ENCODE measurements around the gene PCP4.

DNA sequence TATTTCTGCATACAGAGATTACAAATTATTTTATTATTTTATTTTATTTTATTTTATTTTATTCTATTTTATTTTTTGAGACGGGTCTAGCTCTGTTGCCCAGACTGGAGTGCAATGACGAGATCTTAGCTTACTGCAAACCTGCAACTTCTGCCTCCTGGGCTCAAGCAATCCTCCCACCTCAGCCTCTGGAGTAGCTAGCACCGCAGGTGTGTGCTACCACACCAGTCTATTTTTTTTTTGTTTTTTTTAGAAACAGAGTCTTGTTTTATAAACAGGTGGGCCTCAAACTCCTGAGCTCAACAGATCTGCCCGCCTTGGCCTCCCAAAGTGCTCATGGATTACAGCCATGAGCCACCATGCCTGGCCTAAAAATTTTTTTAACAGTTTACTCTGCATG, 88.1 kb downstream of the PCP4 start:
- TF ChIP-seq, protein P1, sequence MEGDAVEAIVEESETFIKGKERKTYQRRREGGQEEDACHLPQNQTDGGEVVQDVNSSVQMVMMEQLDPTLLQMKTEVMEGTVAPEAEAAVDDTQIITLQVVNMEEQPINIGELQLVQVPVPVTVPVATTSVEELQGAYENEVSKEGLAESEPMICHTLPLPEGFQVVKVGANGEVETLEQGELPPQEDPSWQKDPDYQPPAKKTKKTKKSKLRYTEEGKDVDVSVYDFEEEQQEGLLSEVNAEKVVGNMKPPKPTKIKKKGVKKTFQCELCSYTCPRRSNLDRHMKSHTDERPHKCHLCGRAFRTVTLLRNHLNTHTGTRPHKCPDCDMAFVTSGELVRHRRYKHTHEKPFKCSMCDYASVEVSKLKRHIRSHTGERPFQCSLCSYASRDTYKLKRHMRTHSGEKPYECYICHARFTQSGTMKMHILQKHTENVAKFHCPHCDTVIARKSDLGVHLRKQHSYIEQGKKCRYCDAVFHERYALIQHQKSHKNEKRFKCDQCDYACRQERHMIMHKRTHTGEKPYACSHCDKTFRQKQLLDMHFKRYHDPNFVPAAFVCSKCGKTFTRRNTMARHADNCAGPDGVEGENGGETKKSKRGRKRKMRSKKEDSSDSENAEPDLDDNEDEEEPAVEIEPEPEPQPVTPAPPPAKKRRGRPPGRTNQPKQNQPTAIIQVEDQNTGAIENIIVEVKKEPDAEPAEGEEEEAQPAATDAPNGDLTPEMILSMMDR (IDR thresholded peaks at IDR 0.05), result no peak
- no peak for TF ChIP-seq EZH2phosphoT487 (IDR thresholded peaks at IDR 0.05)
- no peak for TF ChIP-seq EZH2 (IDR thresholded peaks at IDR 0.05)
